Measurements from ENCODE around the gene LMTK2.

The LMTK2 gene

DNA sequence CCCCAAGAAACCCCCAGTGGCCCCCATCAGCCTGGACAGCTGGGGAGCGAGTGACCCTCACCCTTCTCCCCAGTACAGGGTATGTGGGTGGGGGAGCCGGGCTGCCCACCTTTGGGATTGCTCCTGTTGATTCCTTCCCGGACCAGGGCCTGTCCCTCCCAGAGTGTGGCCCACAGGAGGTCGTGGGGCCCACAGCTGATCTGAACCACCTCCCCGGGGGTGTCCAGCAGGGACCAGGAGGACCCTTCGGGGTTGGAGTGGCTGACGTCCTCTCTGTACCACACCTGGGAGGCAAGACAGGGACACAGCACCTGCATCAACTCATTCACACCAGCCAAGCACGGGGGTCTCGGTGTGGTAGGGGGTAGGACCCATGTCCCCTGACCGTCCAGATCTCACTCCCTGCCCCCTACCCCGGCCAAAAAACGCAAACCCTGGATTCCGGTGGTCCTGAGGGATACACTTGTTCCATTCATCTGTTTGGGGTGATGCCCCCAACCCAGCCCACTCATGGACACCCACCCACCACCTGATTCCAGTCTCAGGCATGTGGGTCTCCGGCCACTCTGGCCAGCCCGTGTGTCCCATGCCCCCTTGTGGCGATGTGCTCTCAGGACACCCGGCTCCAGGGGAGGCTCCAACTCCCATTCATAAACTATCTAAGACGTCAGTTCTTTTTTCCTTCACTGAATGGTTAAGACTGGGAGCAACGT, 134.5 kb downstream of the LMTK2 start:
- H3K4me1 ChIP-seq: no peaks in the 10 kb centered on the region
- DNase-seq: peak; percentile 63
- H3K4me3 ChIP-seq (ENCODE audit: low read depth, low read length): no peak overlapping the region
- TF ChIP-seq, protein P1, sequence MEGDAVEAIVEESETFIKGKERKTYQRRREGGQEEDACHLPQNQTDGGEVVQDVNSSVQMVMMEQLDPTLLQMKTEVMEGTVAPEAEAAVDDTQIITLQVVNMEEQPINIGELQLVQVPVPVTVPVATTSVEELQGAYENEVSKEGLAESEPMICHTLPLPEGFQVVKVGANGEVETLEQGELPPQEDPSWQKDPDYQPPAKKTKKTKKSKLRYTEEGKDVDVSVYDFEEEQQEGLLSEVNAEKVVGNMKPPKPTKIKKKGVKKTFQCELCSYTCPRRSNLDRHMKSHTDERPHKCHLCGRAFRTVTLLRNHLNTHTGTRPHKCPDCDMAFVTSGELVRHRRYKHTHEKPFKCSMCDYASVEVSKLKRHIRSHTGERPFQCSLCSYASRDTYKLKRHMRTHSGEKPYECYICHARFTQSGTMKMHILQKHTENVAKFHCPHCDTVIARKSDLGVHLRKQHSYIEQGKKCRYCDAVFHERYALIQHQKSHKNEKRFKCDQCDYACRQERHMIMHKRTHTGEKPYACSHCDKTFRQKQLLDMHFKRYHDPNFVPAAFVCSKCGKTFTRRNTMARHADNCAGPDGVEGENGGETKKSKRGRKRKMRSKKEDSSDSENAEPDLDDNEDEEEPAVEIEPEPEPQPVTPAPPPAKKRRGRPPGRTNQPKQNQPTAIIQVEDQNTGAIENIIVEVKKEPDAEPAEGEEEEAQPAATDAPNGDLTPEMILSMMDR (IDR thresholded peaks at IDR 0.05; ENCODE audit: low read depth, low read length): peak; percentile 78
- H3K9me3 ChIP-seq: no peaks in the 10 kb centered on the region
- no peaks in the 10 kb centered on the region; the same call in 1 of the 2 replicates for H3K36me3 ChIP-seq
- H3K27me3 ChIP-seq: no peaks in the 10 kb centered on the region

DNA sequence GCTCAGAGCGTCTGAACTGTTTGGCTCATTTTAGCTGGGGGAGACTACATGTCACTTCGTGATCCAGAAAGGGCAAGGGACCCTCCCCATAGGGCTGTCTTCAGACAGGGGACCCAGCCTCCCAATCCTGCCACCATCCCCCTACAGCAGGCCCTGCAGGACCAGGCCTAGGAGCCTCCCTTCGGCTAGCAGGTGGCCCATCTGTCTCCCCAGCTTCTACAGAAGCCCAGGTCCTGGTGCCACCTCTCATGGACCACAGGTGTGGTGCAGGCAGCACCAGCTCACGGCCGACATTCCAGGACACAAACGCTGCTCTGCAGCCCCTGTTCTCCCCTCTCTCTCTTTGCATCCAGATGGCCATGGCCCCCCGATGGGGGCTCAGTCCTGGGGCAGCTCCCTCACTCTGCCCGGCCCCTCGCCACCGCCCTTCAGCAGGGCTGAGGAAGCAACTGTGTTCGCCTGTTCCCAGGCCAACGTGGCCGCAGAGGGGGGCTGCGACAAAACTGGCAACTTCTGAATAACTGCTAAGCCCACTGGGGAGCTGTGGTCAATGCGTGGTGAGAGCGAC, 135.1 kb downstream of the LMTK2 start:
- no peaks in the 10 kb centered on the region for H3K4me1 ChIP-seq
- no peaks in the 10 kb centered on the region for H3K27me3 ChIP-seq
- no peak overlapping the region for H3K4me3 ChIP-seq (ENCODE audit: low read depth, low read length)
- TF ChIP-seq, protein P1 (IDR thresholded peaks at IDR 0.05; ENCODE audit: low read depth, low read length): no peak
- H3K9me3 ChIP-seq: no peaks in the 10 kb centered on the region
- H3K36me3 ChIP-seq: no peaks in the 10 kb centered on the region; the same call in 1 of the 2 replicates
- DNase-seq: no peak

DNA sequence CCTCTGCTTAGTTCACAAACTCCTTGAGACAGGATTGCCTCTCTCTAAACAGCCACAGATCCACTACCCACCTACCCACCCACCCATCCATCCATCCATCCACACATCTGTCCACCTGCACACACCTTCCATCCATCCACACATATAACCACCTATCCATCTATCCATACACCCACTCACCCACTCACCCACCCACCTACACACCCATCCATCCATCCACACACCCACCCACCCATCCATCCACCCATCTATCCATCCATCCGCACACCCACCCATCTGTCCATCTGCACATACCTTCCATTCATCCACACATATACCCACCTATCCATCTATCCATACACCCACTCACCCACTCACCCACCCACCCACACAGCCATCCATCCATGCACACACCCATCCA, 135.7 kb downstream of the LMTK2 start:
- Histone ChIP-seq H3K27me3 (no peaks in the 10 kb centered on the region), H3K36me3 (no peaks in the 10 kb centered on the region; the same call in 1 of the 2 replicates), H3K4me1 (no peaks in the 10 kb centered on the region), H3K4me3 (ENCODE audit: low read depth, low read length) (no peak overlapping the region), H3K9me3 (no peaks in the 10 kb centered on the region)
- DNase-seq: no peak
- TF ChIP-seq, protein P1 (IDR thresholded peaks at IDR 0.05; ENCODE audit: low read depth, low read length): no peak

DNA sequence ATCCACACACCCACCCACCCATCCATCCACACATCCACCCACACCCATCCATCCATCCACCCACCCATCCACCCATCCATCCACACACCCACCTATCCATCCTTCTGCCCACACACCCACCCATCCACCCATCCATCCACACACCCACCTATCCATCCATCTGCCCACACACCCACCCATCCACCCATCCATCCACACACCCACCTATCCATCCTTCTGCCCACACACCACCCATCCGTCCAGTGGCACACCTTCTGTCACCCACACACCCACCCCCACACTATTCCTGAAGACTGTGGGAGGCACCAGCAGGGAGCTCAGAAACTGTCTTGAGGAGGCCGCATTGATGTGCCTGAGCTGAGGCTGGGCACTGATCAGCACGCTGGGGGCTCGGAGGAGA, 136.3 kb downstream of the LMTK2 start:
- Histone ChIP-seq H3K4me1 (no peaks in the 10 kb centered on the region), H3K9me3 (no peaks in the 10 kb centered on the region), H3K36me3 (no peaks in the 10 kb centered on the region; the same call in 1 of the 2 replicates), H3K4me3 (ENCODE audit: low read depth, low read length) (no peak overlapping the region), H3K27me3 (no peaks in the 10 kb centered on the region)
- no peak for DNase-seq
- TF ChIP-seq, protein P1 (IDR thresholded peaks at IDR 0.05; ENCODE audit: low read depth, low read length): no peak

DNA sequence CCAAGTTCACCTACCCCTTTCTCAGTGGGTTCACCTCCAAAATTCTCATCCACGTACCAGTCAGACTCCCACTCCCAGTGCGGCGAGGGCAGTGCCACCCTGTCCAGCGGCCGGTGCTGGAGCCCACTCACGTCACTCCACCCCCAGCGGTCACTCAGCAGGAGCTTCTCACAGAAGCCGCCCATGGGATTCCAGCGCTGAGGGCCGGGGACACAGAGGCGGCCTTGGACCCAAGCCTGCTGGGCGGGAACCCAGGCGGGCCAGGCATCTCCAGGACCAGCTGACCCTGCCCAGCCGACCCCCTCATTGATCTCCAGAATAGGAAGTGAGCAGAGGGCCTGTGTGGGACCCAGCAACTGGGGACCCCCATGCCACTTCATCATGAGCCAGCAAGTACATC, 138.2 kb downstream of the LMTK2 start:
- H3K27me3 ChIP-seq: no peaks in the 10 kb centered on the region
- no peak overlapping the region for H3K4me3 ChIP-seq (ENCODE audit: low read depth, low read length)
- H3K36me3 ChIP-seq: no peaks in the 10 kb centered on the region
- no peak for DNase-seq
- no peaks in the 10 kb centered on the region for H3K9me3 ChIP-seq
- TF ChIP-seq, protein P1 (IDR thresholded peaks at IDR 0.05; ENCODE audit: low read depth, low read length): no peak
- no peaks in the 10 kb centered on the region for H3K4me1 ChIP-seq

DNA sequence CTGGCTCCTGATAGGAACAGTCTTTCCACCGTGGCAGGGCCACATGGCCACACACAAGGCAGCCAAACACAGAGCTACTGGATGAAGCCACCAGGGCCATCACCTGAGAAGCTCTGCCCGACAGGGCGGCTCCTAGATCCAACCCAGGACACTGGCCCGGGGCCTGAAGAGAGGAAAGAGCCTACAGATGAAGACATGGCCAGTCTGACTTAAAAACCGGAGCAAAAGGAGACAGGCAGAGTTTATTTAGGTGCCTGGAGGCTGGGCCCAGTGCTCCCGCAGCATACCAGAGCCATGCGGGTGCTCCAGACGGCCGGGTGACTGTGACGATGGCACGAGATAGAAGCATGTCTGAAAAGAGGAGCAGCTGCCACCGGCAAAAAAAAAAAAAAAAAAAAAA, 141.5 kb downstream of the LMTK2 start:
- no peaks in the 10 kb centered on the region for H3K9me3 ChIP-seq
- TF ChIP-seq, protein P1 (IDR thresholded peaks at IDR 0.05; ENCODE audit: low read depth, low read length): no peak
- DNase-seq: no peak
- H3K36me3 ChIP-seq: no peaks in the 10 kb centered on the region
- H3K27me3 ChIP-seq: no peaks in the 10 kb centered on the region
- no peak overlapping the region for H3K4me3 ChIP-seq (ENCODE audit: low read depth, low read length)
- peaks cover 2% of the 10 kb centered on the region; the same call in 1 of the 2 replicates for H3K4me1 ChIP-seq
